SK-N-SH (cell line): Measurements from ENCODE around the gene ANO4. TPM values are rescaled to one million over a fixed set of nuclear protein-coding genes. Genes with fewer than 3 reads are reported as not detected.

Source experiments
- CTCF ChIA-PET: fragments of 300-600, 350-600 bp; formaldehyde crosslinking; extraction: SDS; loops from one replicate; lab custom pipeline; 2021; lab: Yijun Ruan, JAX
- POLR2A ChIA-PET: fragments of 350-600 bp; sonication (Branson Sonifier 250); formaldehyde crosslinking; extraction: SDS; loops from one replicate; lab custom pipeline; 2020; ENCODE audit warnings: antibody characterized with exemption, inconsistent platforms; lab: Yijun Ruan, JAX
- DNase-seq: peaks from one replicate; pipeline ENCODE4 v3.0.0; 2012
- H2AFZ ChIP-seq: fragments of 200-600 bp; sonication (generic); 2 replicates; pipeline ENCODE4 v1.8.1; 2016; ENCODE audit warnings: antibody characterized with exemption, mild to moderate bottlenecking, low read depth
- H3F3A ChIP-seq: fragments of 200-600 bp; sonication (generic); replicated peaks from 2 replicates; pipeline ENCODE3; 2016; ENCODE audit warnings: antibody characterized with exemption, mild to moderate bottlenecking; ENCODE audit not compliant: insufficient read depth
- H3K27ac ChIP-seq, 2 experiments: fragments of 200-500 bp in 1 of 2; fragments of 200-600 bp in 1 of 2; sonication (Bioruptor generic) in 1 of 2; sonication (generic), shearing (Covaris generic) in 1 of 2; 2 replicates each; pipeline versions ENCODE4 v1.5.1 to v1.6.1; 2014 to 2016; ENCODE audit warnings: low read depth in 2 of 2, inconsistent platforms in 1 of 2, low read length in 1 of 2, mild to moderate bottlenecking in 1 of 2, mixed read lengths in 1 of 2
- H3K27me3 ChIP-seq: fragments of 200-600 bp; sonication (generic), shearing (Covaris generic); 2 replicates; pipeline ENCODE4 v1.6.1; 2016; ENCODE audit warnings: mixed run types; ENCODE audit not compliant: insufficient read depth
- H3K36me3 ChIP-seq, 2 experiments: fragments of 200-500 bp in 1 of 2; fragments of 200-600 bp in 1 of 2; sonication (Bioruptor generic) in 1 of 2; sonication (generic) in 1 of 2; replicated peaks in 1 of 2; 2 replicates each; pipeline versions ENCODE3 to v1.5.1; 2014 to 2016; ENCODE audit warnings: low read length in 1 of 2, mild to moderate bottlenecking in 1 of 2; ENCODE audit not compliant: insufficient read depth in 2 of 2, control insufficient read depth in 1 of 2
- H3K4me1 ChIP-seq, 2 experiments: fragments of 200-500 bp in 1 of 2; fragments of 200-600 bp in 1 of 2; sonication (Bioruptor generic) in 1 of 2; sonication (generic), shearing (Covaris generic) in 1 of 2; 2 replicates each; pipeline versions ENCODE4 v1.5.1 to v1.6.1; 2014 to 2016; ENCODE audit warnings: low read depth in 1 of 2, low read length in 1 of 2, mixed run types in 1 of 2; ENCODE audit not compliant: insufficient read depth in 2 of 2, control insufficient read depth in 1 of 2
- H3K4me2 ChIP-seq: fragments of 200-600 bp; sonication (generic), shearing (Covaris generic); 2 replicates; pipeline ENCODE4 v1.6.1; 2017; ENCODE audit warnings: mixed run types
- H3K4me3 ChIP-seq, 2 experiments: fragments of 200-500 bp in 1 of 2; fragments of 200-600 bp in 1 of 2; sonication (Bioruptor generic) in 1 of 2; sonication (generic), shearing (Covaris generic) in 1 of 2; 2 replicates each; pipeline versions ENCODE4 v1.5.1 to v1.8.1; 2014 to 2016; ENCODE audit warnings: low read depth in 2 of 2, inconsistent platforms in 1 of 2, low read length in 1 of 2, mild to moderate bottlenecking in 1 of 2, mixed read lengths in 1 of 2, moderate library complexity in 1 of 2
- H3K79me2 ChIP-seq: fragments of 200-600 bp; sonication (generic); 2 replicates; pipeline ENCODE4 v1.8.1; 2017; ENCODE audit warnings: mild to moderate bottlenecking; ENCODE audit not compliant: insufficient read depth
- H3K9ac ChIP-seq: fragments of 200-600 bp; sonication (generic); 2 replicates; pipeline ENCODE4 v1.6.1; 2017; ENCODE audit warnings: mixed run types
- H3K9me2 ChIP-seq: fragments of 200-600 bp; sonication (generic); 2 replicates; pipeline ENCODE4 v1.6.1; 2017; ENCODE audit warnings: mixed run types
- H3K9me3 ChIP-seq: fragments of 200-600 bp; sonication (generic); 2 replicates; pipeline ENCODE4 v1.6.1; 2017; ENCODE audit warnings: mixed run types, mild to moderate bottlenecking, moderate library complexity
- H4K20me1 ChIP-seq: fragments of 200-600 bp; sonication (generic); 2 replicates; pipeline ENCODE4 v1.6.1; 2017; ENCODE audit warnings: mild to moderate bottlenecking, mixed run types; ENCODE audit not compliant: insufficient read depth
- CHD2 ChIP-seq: fragments of 150-350 bp; IDR thresholded peaks from 2 replicates; pipeline ENCODE4 v1.6.1; 2018; ENCODE audit warnings: low read length; ENCODE audit not compliant: partially characterized antibody
- FOSL2 ChIP-seq: IDR thresholded peaks from 2 replicates; pipeline ENCODE4 v1.4.0; 2012; ENCODE audit warnings: low read depth, mild to moderate bottlenecking, moderate library complexity, borderline replicate concordance
- FOXJ3 ChIP-seq: sonication (generic); formaldehyde crosslinking; IDR thresholded peaks from 2 replicates; pipeline ENCODE4 v1.5.1; 2020; ENCODE audit warnings: mild to moderate bottlenecking, missing genetic modification reagents
- FOXM1 ChIP-seq: IDR thresholded peaks from 2 replicates; pipeline ENCODE4 v1.4.0; 2012; ENCODE audit warnings: low read depth, mild to moderate bottlenecking
- GABPA ChIP-seq: IDR thresholded peaks from 2 replicates; pipeline ENCODE4 v1.4.0; 2012; ENCODE audit warnings: low read depth, mild to moderate bottlenecking
- MEF2A ChIP-seq: IDR thresholded peaks from 2 replicates; pipeline ENCODE4 v1.4.0; 2012; ENCODE audit warnings: low read depth, borderline replicate concordance
- NFIC ChIP-seq: IDR thresholded peaks from 2 replicates; pipeline ENCODE4 v1.4.0; 2012; ENCODE audit warnings: borderline replicate concordance
- PBX3 ChIP-seq: IDR thresholded peaks from 2 replicates; pipeline ENCODE4; 2012
- POLR2AphosphoS5 ChIP-seq: IDR thresholded peaks from 2 replicates; pipeline ENCODE4 v1.6.1; 2012; ENCODE audit warnings: low read depth, low read length
- RCOR1 ChIP-seq: fragments of 150-350 bp; IDR thresholded peaks from 2 replicates; pipeline ENCODE4 v1.6.1; 2017; ENCODE audit warnings: antibody characterized with exemption, low read length
- RFX5 ChIP-seq: IDR thresholded peaks from 2 replicates; pipeline ENCODE4 v1.6.1; 2012; ENCODE audit warnings: mild to moderate bottlenecking, improper control_type of control experiment, low read length
- RXRA ChIP-seq: IDR thresholded peaks from 2 replicates; pipeline ENCODE4 v1.4.0; 2012; ENCODE audit warnings: low read depth, mild to moderate bottlenecking, borderline replicate concordance
- TAF1 ChIP-seq: IDR thresholded peaks from 2 replicates; pipeline ENCODE4 v1.6.1; 2012; ENCODE audit warnings: low read depth, mild to moderate bottlenecking, low read length, moderate library complexity, borderline replicate concordance
- TCF12 ChIP-seq: IDR thresholded peaks from 2 replicates; pipeline ENCODE4 v1.4.0; 2012
- USF2 ChIP-seq: fragments of 150-350 bp; IDR thresholded peaks from 2 replicates; pipeline ENCODE4 v1.6.1; 2017; ENCODE audit warnings: antibody characterized with exemption, low read length, low read depth, borderline replicate concordance
- YY1 ChIP-seq: IDR thresholded peaks from 2 replicates; pipeline ENCODE4 v1.4.0; 2012; ENCODE audit warnings: low read depth, mild to moderate bottlenecking
- ZBTB33 ChIP-seq: IDR thresholded peaks from 2 replicates; pipeline ENCODE4 v1.4.0; 2012; ENCODE audit warnings: low read depth, borderline replicate concordance
- WGBS: methylation state at CpG from one replicate; pipeline ENCODE4 v1.1.6; 2017; ENCODE audit warnings: low lambda C conversion rate; 5-methylcytosine and 5-hydroxymethylcytosine counted together
- polyA plus RNA-seq, 3 experiments: library from polyadenylated mRNA; depleted of rRNA; stranded (reverse); fragments of >200 nt; gene quantifications; 2 replicates each; pipeline ENCODE4 v1.2.3, GENCODE V29; 2012

The ANO4 gene
- polyA plus RNA-seq, 1 of the 3 experiments (the other 2 are of a cell fraction): 9.4 TPM

GRCh38 chr12:100808777-100809176 is 14.2 kb downstream of the ANO4 start (continued):
- TF ChIP-seq USF2 (no peak), CHD2 (no peak), FOXM1 (no peak), POLR2AphosphoS5 (no peak), MEF2A (no peak), NFIC (no peak), TAF1 (no peak), YY1 (no peak)

- TF ChIP-seq GABPA (no peak), TCF12 (no peak), FOXJ3 (CRISPR knock-in tag) (no peak), ZBTB33 (no peak), USF2 (no peak)
- DNase-seq: no peak
Observed at GRCh38 chr12:100820314-100820713, 25.7 kb downstream of the ANO4 start.

GRCh38 chr12:100823963-100824362 is 29.4 kb downstream of the ANO4 start:
- Histone ChIP-seq H3K9me2 (0 out of 2 replicates have a peak, but pooled peaks cover 3% of the 10 kb centered on the region), H3K4me1 (no peaks in the 10 kb centered on the region; a peak in 1 of 4 replicates), H3K27me3 (no peaks in the 10 kb centered on the region), H3K27ac (peak overlapping the region in 1 of 2 experiments; percentile 67; a peak in 2 of 4 replicates), H2AFZ (no peak overlapping the region), H3K9me3 (no peaks in the 10 kb centered on the region), H3K4me2 (0 out of 2 replicates have a peak overlapping the region, but pooled peaks have one; percentile 12), H3K79me2 (0 out of 2 replicates have a peak, but pooled peaks cover 5% of the 10 kb centered on the region), H4K20me1 (no peaks in the 10 kb centered on the region), H3K4me3 (no peak overlapping the region), H3K36me3 (no peaks in the 10 kb centered on the region), H3F3A (peaks cover 26% of the 10 kb centered on the region), H3K9ac (no peak overlapping the region)
- no peak for DNase-seq
- ChIA-PET POLR2A (no interaction called here), CTCF (no interaction called here)
- TF ChIP-seq RXRA: no peak
- peak; percentile 46 for TF ChIP-seq PBX3
- peak; percentile 36; the same call in 1 of the 2 replicates for TF ChIP-seq FOSL2
- TF ChIP-seq RCOR1: no peak
- no peak for TF ChIP-seq RFX5
- TF ChIP-seq TCF12: peak; percentile 30; the same call in 1 of the 2 replicates
- 29% methylated on average over 1 of the region's 1 CpG for WGBS

More at GRCh38 chr12:100820314-100820713, 25.7 kb downstream of the ANO4 start:
- H3K4me3 ChIP-seq: no peak overlapping the region
- 0 out of 2 replicates have a peak, but pooled peaks cover 2% of the 10 kb centered on the region for H3K79me2 ChIP-seq
- H3K9me2 ChIP-seq: 0 out of 2 replicates have a peak, but pooled peaks cover 3% of the 10 kb centered on the region
- no peaks in the 10 kb centered on the region; a peak in 1 of 4 replicates for H3K4me1 ChIP-seq
- CTCF ChIA-PET: no interaction called here
- H3K9ac ChIP-seq: no peak overlapping the region
- no peaks in the 10 kb centered on the region for H4K20me1 ChIP-seq
- 59% methylated on average over 4 of the region's 4 CpGs for WGBS
- H3K27ac ChIP-seq: no peak overlapping the region
- peaks cover 20% of the 10 kb centered on the region for H3F3A ChIP-seq
- no peaks in the 10 kb centered on the region for H3K27me3 ChIP-seq
- H3K9me3 ChIP-seq: no peaks in the 10 kb centered on the region
- POLR2A ChIA-PET: no interaction called here
- H2AFZ ChIP-seq: no peak overlapping the region
- no peak overlapping the region for H3K4me2 ChIP-seq
- H3K36me3 ChIP-seq: no peaks in the 10 kb centered on the region
